HG03432 (cell line): ENCODE results near the gene RFTN1.

Experiments used
- ATAC-seq: cut with Tn5 transposase; IDR thresholded peaks from one replicate; pipeline ENCODE4 v1.9.1; 2021; ENCODE audit warnings: mild to moderate bottlenecking, moderate library complexity; ENCODE audit not compliant: unreplicated experiment

RFTN1 gene

DNA sequence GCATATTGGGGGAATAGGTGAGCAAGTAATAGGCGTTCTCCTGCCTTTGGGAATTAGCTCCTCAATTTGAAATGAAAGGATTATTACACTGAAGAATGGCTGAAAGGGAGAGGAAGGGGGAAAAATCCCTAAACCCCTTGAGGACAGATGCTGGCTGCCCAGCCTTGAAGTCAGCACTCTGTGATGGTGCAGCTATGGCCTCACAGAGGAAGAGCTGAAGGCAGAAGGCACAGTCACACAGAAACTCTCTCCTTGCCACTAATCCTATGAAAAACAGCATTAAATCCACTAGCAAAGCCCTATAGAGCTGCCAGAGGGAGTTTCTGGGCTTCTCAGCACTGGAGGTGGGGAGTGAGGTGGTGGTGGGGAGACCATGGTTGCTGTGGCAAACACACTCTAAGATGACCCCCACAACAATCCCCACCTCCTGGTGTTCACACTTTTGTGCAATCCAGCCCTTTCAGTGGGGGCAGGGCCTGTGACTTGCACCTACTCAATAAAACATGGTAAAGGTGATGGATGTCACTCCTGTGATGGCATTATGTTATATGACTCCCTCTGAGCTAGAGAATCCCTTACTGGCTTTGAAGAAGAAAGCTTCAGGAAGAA is 101.2 kb downstream of the RFTN1 start:
- no peak for ATAC-seq

DNA sequence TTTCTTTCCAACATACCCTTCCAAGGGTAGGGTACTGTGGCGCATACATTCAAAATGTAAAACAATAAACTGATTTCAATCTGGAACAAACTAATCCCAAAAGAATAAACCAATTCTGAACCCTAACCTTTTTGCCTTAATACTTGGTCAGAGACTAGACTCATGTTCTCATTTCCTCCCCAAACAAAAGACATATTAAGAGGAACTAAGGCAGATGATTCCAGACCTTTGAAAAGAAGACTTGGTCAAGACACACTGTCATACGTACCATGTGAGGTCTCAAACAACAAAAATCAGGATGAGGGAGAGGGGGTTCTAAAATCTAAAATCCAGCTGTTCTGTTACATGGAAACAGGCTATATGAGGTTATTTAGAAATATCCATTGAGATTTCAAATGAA is 102.1 kb downstream of the RFTN1 start:
- no peak for ATAC-seq

DNA sequence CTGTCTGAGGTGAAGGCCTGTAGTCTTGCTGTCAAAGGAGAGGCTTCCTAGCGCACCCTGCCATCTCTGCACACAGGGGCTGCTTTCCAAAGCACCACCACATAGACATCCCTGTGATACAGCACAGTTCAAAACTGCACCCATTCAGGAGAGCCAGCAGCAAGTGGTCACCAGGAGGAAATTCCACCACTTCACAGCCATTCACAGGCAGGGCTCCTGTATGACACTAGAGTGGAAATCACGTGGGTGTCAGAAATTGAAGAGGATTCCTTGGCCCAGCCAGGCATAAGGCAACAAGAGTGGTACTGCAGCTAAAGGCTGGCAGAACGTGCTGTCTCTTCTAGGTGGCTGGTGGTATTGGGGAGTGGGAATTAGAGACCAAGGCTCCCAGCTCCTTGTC is 102.8 kb downstream of the RFTN1 start:
- ATAC-seq: no peak

DNA sequence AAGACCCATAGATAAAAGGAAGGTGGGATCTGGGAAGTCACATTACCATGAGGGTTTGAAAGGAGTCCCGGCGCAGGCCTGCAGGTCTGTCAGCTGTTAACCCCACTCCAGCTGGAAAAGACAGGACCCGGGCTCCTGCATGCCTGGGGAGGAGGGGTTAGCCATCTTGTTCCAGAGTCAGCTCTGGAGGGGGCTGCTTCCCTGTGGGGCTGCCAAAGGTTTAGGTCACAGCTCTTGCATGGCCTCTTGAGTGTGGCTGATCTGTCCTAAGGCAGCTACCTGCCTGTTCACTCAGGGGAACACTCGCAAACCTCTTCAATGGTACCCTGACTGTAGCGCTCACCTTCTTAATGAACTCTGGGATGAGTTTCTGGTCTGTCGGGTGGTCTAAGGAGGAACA is 104.5 kb downstream of the RFTN1 start:
- no peak for ATAC-seq

DNA sequence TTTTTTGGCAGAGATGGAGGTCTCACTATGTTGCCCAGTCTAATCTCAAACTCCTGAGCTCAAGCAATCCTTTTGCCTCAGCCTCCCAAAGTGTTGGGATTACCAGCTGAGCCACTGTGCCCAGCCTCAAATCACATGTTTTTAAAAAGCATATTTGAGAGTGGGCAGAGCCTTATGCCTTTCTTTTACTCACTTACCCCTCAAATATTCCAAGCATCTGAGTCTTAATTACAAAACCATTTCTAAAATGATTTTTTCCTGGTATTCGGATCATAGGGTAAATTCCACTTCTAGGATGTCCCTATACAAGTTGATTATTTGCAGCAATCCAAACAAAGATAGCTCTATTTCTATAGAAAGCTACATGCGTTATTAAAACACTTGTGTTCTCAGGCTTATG is 106.1 kb downstream of the RFTN1 start:
- no peak for ATAC-seq

DNA sequence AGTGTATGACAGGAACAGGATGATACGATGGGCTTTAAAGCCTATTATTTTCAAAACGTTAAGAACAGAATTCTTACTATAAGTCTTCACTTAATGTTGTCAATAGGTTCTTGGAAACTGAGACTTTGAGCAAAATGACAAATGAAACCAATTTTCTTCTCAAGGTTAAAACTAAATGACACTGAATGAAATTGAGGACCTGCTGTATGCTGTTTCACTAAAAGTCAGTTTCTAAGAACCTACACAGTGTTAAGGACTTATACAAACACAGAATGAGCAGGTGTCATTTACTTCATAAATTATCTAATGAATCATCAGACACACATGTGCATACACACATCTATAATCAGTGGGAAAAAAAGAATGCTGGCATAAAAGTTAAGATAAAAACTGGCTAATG is 106.9 kb downstream of the RFTN1 start:
- ATAC-seq: no peak

DNA sequence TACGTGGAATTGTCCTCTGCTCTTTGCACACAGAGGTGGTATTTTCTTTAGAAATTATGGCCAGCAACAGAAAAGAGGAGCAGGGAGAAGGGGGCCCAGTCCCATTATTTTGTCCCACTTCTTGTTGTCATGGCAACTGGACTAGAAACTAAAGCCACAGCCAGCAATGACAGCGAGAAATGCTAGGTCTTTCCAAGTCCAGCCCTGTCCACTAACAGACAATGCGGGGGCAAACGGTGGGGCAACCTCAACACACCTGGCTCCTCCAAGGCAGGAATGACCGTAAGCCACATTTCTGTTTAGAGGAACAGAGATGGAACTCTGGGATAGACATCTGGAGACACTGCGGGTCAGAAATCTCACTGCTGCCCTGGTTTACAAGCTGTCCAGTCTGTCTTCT is 107.3 kb downstream of the RFTN1 start:
- ATAC-seq: no peak

DNA sequence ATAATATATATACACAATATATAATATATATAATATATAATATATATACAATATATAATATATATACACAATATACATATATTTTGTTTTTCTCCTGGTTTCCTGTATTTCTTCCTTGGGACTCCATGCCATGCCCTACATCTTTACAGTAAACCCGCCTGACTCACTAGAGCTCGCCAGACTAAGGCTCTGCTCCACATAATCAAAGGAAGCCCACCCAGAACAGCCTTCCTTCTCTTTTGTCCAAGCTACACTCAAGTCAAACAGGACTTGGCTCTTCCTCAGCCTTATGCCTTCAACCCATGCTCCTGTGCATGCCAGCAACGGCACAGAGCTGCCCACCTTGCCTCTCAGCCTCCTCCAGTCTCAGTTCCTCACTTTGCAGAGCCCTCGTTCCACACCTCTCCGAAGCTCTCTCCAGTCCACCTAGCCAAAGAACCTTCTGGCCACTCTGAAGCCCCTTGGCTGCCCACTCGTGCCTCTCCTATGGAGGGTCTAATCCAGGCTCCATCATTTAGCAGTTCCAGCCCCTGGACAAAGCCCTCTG is 109.1 kb downstream of the RFTN1 start:
- no peak for ATAC-seq

DNA sequence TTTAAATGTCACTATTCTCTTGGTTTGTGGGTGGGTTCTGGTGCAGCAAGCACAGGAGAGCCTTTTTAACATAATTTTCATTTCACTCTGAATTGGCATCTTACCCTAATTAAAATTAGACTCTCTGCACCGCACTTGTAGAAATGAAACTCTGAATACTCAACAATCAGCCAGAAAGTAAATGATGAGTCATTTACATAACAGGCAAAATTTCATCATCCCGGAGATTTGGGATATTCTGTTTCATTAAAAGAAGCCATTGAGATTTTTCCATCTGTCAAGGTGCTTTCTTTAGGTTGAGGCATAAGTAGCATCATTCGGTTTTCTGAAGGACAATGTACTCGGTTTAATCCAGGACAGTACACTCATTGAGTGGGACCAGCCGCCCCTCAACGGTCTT is 111.0 kb downstream of the RFTN1 start:
- ATAC-seq: no peak

DNA sequence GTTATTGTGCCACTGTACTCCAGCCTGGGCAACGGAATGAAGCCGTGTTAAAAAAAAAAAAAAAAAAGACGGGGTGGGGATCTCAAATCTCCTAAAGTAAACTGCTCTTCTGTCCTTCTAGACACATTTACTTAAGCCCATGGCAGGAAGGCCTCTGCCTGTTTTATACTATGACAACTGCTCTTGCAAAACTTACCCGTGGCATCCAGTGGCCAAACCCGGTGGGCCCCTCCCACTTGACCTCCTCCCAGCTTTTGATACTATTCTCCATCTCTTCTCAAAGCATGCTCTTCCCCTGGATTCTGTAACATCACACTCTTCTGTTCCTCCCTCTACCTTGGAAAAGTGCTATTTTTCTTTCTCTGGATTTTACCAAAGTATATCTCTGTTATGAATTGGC is 112.2 kb downstream of the RFTN1 start:
- no peak for ATAC-seq

DNA sequence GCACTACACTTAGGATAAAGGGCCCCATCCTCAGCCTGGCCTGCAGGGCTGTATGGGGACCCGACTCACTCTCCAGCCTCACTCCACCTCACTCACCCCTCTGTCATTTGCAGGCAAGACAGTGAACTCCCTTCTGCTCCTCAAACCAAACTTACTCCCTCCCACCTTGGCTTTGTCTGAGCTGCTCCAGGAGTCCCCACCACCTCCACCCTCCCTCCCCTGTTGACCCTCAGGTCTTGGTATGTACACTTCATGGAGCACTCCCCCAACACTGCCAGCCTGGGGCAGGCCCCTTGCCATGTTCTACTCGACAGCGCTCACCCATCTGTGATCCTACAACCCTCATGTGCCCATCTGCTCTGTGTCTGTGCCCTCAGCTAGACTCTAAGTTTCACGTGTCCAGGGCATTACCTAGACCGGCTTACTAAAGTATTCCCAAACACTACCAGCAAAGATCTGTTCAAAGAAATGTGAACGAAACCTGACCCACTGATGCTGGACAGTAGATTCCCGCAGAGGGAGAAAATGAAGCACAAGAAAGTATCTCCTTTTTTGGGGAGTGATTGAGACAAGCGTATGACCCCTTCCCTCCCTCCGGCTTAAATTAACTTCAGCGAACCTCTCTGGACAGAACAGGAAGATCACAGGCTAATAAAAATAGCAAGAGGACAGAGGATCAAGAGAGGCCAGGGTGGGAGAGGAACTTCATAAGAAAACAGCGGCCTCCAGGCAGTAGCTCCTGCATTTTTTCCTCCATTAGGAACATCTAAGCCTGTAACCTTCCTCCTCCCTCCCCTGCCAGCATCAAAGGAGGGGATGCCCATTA is 113.2 kb downstream of the RFTN1 start:
- ATAC-seq: no peak

DNA sequence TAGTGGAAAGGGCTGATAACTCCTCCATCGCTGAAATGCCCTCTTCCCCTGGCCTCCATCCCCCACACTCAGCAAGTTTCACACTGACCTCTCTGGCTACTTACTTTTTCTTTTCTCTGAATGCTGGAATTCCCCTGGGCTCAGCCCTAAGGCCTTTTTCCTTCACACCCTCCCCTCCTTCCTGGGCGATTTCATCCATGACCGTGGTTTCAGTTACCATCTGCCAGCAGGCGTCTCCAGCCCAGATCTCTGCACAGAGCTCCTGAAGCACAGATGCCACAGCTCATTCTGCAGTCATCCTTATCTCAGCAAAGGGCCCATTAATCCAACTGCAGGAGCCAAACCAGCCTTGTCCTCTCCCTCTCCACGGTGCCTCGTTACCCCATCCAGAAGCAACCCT is 114.0 kb downstream of the RFTN1 start:
- ATAC-seq: peak; percentile 61

DNA sequence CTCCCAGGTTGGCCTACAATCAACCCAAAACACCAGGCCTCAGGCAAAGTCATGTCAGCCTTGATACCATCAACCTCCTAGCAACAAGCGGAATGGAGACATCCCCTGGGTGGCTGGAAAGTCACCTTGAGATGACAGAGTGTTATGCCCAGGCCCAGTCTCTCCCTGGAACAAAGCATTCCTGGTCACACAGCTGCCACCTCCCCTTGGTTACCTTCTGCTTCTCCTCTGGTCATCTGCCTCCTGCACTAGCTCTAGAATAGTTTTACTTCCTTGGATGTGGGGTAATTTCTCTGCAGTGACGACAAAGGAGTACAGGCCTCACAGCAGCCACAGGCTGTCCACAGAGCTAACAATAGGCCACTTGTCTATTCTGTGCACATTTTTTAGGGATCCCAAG is 114.9 kb downstream of the RFTN1 start:
- no peak for ATAC-seq

DNA sequence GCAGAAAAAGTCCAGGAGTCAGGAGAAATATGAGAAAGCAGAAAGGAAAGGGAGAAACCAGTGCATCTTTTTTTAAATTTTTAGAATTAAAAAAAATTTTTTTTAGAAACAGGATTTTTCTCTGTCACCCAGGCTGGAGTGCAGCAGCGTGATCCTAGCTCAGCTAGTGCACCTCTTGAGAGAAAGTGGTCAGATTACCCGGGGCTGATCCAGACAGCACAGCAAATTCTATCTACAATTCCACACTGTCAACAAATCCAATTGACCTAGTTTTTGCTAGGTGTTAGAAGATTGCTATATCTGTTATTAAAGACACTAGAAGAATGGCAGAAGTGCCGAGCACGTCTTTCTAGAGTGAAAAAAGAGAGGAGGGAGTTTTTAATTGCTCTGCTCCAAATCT is 117.3 kb downstream of the RFTN1 start:
- ATAC-seq: no peak

DNA sequence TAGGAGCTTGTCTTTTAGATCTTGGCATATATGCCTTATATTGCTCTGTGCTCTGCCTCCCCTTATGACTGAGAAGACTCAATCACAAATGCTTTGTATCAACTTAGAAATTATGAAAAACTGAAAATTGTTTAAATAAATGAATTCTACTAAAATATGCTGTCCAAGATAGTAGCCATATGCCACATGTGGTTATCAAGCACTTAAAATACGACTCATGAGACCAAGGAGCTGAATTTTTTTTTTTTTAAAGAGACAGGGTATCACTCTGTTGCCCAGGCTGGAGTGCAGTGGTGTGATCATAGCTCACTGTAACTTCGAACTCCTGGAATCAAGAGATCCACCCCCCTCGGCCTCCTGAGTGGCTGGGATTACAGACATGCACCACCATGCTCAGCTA is 118.3 kb downstream of the RFTN1 start:
- ATAC-seq: no peak

DNA sequence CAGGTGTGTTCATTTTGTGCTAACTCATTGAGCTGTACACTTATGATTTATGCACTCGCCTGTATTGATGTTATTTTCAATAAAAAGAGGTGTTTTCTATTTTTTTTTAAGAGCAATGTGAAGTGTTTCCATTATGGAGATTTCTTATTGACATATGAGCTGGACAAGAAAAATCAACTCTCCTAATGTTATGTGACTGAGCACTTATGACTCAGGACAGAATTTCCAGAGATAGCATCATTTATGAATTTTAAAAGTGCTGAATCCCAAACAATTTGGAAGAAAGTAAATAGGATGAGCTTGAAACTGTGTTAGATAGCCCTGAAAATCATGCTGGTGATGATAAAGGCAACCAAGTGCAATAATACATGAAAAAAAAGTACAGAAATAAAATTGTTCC is 118.9 kb downstream of the RFTN1 start:
- ATAC-seq: no peak

DNA sequence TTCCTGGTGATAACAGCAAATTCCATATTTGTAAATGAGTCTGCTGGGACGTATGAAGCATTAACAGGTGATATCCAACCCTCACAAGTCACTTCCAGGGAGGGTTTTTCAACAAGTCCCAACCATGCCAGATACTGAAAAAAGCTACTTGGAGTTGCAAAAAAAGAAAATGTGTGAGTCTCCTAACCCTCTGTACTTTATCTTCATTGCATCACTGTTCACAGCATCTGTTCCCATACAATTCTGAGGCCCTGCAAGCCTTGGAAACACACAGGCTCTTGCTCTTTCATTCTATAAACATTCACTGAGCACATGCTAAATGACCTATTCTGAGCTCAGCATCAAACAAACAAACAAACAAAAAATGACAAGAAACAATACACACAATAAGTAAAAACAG is 120.8 kb downstream of the RFTN1 start:
- no peak for ATAC-seq

DNA sequence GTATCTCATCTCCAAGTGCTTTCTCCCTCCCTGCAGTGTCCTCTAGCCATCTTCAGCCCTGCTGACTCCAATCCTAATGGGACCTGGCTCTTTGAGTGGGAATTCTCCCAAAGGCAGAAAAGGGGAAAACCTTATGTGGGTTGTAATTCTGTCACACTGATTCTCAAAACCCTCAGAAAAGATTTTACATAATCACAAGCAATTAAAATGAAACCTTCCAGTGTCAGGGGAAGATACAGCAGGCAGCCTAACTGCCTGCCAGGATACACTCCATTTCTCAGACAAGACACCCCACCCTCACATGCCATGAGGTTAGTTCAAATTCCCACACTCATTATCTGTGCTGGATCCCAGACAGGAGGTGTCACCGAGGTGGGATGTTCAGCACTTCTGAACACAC is 121.4 kb downstream of the RFTN1 start:
- no peak for ATAC-seq

DNA sequence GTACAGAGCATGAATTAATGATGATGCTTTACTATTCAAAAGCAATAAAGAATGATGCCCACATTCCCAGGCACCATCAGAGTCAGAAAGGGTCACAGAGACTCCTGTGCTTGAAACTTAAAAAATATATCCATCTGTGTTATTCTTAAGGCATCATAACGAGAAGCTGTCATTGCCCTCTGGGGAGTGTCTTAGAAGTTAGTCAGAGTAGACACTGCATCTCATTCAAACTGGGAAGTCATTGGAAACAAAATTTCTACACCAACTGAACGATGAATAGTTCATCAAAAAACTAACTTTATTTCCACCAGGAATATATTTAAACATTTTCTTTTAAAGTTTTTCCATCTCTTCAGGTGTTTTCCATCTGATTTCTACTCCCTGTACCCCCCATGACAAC is 122.9 kb downstream of the RFTN1 start:
- ATAC-seq: no peak

DNA sequence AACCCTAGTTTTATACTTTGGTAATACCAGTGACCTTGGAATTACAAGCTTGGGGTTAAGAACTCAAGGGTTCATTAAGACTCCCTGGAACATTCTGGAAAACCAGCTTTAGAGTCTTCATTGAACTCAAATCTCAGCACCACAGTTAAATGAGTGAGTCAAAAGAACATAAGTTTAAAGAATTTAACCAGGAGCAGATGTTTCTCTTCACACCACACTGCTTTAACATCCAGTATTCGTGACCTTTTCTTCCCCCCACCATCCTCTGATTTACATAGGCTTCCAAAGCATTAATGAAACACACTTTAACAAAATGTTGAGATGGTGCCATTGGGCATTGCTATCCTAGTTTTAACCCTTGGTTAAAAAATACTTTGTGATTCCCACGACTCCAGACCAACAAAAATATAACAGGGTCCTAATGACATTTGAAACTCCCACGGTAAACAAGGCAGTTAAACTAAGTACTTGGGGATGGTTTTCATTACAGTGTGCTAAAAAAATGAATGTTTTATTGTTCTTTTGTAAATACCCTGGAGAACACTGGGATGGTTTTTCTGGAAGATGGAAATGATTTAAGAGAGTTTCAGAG is 124.6 kb downstream of the RFTN1 start:
- ATAC-seq: no peak

DNA sequence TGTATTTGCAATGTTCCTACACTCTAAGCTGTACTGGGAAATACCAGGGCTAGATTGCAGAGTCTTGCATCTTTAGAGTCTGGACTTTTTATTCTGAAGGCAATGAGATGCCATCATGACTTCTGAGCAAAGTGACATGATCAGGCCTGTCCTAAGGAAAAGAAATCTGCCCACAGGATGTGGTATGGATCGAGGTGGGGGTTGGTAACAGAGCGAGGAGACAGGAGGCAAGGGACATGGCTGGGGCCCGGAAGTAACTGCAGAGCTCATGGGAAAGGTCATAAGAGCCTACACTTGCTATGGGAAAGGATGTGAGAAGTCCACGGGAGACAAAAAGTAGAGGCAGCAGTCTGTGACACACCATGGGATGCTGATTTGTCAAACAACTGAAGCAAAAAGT is 126.9 kb downstream of the RFTN1 start:
- ATAC-seq: no peak

DNA sequence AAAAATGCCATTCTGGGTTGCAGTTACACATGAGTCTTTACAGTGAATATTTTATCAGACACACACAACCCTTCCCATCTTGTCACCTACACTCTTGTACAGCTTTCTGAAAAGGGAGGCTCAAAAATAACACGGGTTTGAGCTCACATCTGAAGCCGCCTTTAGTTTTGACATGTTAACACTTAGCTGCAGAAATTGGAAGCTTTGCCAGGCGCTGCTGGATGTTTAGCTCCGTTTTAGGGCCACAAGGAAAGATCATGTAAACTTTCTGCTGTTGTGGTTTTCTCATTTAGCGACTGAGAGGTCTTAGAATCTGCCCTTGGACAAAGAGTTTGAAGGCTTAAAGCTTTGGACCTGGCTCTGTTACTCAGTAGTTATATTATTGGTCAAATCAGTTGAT is 128.3 kb downstream of the RFTN1 start:
- no peak for ATAC-seq
